ENCODE results near the gene ELF2.
"Not testable (repeated sequence)": the region's sequence is repeated elsewhere in the genome, so short reads cannot be mapped to it uniquely, and the experiment has no call there.

Gene ELF2

DNA sequence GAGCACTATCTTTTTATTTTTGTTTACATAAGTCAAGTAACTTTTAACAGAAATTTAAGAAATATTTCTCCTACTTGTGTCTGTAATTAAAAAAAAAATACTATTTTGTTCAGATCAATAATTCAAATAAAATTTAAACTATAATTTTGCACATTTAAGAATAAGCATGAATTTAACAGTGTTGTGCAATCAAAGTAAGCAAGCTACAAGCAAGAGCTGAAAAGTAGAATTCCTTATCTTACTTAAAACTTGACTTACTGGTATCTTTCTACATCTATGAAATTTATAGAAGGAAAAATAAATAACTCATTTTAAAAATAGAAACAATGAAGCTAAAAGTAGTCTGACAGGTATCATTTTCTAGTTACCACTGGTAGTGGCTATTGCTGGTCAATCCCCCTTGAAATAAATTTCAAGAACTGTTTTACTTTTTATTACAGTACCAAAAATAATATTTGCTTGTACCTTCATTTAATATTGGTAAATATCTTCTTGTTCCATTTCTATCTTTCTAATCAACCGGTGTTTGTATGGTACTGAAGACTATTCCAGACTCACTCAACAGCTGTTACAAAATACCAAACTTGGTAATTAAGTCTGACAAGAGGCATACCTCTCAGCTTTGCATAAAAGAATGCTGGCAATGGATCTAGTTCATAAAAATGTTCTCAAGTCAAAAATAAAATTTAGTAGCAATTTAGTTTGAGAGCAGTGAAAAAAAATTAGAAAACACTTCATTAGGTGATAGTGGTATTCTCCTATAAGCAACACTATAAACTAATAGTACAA is 99.3 kb downstream of the ELF2 start:
- no peak for DNase-seq (ENCODE audit: low read depth)

DNA sequence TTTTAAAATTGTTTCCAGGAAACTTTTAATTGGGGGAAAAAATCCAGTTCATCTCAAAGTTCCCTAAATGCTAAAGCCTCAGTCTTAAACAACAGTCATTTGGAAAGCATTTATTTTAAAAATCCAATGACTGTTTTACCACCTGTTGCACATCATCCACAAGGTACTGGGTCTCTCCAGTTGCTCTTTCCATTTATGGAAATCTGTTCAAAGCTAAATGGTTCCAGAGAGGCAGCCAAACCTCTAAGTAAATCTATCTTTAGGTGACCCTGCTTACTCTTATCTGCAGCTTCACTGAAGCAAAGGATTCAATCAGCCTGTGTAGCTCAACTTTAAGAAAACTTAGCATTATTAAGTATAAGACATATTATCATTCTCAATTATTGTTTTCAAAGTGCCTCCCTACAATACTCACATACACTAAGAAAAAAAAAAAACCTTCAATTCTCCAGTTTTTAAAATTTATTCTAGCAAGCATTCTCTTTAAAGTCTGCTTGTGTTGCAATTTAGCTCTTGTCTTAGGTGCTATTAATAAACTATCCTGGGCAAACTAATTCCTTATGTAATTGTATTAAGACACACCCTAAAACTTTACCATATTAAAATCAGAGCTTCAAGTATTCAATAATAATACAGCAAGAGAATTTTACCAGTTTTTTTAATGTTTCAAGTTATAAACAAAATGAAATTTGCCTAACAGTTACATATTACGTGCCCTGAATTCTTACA is 100.8 kb downstream of the ELF2 start:
- DNase-seq (ENCODE audit: low read depth), result no peak

DNA sequence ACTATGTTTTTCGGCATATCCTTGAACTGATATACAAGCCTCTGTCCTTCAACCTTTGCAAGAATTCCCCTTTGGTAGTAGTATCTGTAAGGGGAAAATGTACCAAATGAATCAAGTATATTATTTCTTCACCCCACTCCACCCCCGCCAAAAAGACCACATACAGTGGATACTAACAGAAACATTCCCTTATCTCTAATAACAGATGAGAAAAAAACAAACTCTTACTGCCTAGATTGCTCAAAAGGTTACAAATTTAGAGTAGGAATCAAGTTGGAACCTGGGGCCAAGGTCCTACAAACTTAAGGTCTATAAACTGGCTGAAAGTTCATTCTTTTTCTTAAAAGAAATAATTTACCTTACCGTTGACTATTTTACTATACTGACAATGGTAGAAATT is 116.4 kb downstream of the ELF2 start:
- no peak for DNase-seq (ENCODE audit: low read depth)

DNA sequence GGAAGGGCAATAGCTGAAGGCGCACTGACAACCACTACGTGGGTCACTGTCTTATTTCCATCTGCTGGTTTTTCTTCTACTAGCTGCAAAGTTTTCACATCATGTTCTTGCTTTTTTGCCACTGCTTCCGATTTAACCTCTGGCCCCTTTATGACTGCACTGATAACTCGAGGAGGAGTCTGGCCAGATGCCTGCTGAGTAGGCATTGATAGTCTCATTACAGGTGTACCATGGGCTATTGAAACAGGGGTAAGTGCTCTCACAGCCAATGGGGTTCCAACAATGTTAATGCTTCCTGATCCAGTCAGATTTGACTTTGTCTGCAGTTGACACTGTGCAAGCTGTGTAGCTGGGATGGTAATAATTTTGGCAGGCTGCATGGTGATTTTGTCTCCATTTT is 118.0 kb downstream of the ELF2 start:
- not testable (repeated sequence) for DNase-seq (ENCODE audit: low read depth)

DNA sequence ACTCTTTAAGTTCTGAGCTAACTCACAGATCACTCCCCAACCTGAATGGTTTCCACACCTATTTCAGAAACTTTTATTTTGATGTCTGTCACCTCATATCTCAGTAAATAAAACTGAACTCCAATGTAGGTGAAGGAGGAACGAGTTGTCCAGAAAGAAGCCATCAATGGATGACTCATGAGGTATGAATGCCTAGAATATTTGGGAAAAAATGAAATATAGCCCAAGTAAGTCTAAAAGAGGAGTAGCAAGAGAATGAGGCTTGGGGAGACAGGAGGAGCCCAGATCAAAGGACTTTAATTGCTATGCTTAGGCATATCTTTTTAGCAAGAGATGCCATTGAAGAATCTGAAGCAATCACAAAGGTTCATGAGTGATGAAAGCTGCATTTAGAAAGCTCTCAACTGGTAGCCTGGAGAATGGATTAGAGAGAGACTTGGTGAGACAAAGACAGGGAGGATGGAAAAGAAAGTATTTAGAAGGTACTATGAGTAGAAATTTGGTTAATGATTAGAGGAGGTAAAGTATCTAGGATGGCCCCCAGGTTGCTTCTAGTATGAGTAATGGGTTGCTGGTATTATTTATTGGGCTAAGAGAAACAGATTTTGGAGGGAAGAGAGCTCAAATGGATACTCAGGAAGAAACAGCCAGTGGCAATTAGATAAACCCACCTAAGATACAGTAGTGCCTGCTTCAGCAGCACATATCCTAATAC is 122.1 kb downstream of the ELF2 start:
- DNase-seq (ENCODE audit: low read depth), result no peak

DNA sequence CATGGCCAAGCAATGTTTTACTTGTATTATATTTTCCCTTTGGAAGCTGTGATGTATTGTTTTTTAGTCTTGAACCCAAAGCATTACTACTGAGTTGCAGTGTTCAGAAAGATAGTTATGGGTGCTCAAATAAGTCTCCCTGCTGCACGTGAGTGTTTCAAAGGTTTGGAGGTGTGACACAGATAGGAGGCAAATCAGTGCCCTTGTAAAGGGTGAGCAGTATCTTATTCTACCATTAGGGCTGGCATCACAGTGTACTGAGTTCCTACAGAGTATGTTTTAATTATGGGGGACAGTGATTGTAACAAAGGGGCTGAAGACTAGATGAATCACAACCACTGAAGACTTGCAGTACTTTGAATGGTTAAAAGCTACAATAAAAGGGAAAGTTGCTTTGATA is 123.1 kb downstream of the ELF2 start:
- DNase-seq (ENCODE audit: low read depth), result no peak

DNA sequence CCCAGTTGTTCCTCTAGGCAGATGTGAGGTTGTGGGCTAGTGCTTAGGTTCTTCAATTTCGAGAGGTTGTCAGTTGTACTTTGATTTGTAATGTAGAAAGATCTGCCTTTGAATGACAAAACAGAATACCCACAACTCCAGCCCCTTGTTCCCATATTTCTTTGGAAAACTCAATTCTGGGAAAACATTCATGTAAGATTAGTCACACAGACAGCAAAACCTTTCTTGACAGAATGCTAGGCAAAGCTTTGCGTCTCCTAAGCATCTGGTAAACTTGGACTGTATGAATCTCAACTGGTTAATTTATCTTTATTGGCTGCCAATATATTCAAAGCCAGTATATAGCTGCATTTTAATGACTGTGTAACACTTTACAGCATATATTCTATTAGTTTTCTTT is 126.6 kb downstream of the ELF2 start:
- peak; percentile 6 for DNase-seq (ENCODE audit: low read depth)

DNA sequence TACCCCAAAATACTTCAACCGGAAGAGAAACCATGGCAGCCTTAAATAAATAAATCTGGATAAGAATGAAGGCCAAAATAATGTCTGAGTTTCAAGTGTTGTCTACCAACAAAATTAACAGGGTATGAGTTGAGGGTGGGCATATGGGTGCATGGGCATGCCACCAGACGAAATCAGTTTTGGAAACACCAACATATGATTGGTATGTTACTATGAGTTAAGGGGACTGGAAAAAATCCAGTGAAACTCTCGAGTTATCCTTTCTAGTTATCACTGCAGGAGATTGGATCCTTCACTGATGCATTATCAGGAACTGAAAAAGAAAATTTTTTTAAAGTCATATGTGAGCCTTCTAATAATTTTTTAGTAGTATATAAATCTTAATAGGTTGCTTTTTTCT is 129.0 kb downstream of the ELF2 start:
- DNase-seq (ENCODE audit: low read depth), result no peak

DNA sequence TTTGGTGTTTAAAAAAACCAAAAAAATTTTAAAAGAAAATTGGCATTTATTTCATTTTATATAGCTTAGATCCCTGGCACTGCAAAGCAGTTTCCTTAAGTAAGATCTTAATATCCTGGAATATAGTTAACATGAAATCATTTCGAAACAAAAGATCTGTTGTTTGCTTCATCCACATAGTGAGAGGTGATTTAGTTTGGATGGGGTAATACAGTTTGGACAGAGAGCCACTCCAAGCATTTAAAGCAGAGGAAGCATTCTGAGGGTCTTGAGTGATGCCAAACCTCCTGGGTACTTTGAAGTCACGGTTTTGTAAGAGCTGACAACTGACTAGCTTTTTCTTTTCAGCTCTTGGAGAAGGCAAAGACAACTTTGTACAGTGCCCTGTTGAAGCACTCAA is 132.7 kb downstream of the ELF2 start:
- no peak for DNase-seq (ENCODE audit: low read depth)

DNA sequence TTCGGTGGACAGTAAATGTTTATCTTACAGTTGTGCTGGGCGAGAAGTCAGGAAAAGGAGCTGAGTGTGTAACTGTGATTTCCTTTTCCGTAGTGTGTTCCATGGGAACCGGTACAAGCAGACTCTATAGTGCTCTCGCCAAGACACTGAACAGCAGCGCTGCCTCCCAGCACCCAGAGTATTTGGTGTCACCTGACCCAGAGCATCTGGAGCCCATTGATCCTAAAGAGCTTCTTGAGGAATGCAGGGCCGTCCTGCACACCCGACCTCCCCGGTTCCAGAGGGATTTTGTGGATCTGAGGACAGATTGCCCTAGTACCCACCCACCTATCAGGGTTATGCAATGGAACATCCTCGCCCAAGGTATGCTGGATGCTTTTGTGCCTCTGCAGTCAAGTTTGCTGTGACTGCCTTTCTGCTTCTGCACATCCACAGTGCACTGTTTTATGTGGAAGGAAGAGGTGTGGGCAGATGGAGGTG is 134.0 kb downstream of the ELF2 start:
- no peak for DNase-seq (ENCODE audit: low read depth)

DNA sequence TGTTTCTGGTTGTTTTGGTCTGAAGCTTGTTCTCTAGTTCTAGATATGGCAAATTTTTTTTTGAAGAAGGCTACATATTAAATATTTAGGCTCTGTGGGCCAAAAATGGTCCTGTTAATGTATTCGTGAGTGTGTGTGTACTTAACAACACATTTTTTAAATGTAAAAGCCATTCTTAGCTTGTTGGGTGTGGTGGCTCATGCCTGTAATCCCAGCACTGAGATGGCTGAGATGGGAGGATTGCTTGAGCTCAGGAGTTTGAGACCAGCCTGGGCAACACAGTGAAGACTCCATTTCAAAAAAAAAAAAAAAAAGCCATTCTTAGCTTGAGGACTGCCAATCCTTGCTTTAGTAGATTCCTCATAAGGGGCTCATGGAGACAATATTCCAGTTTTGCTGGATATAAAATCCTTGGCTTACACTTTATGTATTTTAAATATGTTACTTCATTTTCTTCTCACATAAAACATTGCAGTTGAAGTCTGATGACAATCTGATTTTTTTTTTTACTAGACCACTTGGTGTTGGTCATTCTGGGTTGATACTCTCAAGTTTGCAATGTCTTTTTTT is 138.1 kb downstream of the ELF2 start:
- DNase-seq (ENCODE audit: low read depth), result no peak

DNA sequence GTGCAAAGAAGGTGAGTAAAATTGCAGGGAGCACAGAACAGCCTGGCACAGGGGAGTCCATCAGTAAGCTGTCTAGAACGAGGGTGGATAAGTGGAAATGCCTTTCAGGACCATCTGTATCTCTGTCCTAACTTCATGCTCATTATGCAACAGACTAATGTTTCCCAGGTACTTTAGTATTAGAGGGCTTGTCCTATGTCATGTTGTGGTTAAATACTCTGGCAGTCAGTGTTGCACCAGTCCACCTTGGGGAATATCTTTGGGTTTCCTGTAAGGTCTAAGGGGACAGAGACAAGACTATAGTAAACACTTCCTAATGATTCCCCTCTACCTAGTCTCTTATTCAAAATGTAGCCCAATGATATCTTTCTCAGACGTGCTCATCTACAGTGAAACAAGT is 140.1 kb downstream of the ELF2 start:
- DNase-seq (ENCODE audit: low read depth), result no peak

DNA sequence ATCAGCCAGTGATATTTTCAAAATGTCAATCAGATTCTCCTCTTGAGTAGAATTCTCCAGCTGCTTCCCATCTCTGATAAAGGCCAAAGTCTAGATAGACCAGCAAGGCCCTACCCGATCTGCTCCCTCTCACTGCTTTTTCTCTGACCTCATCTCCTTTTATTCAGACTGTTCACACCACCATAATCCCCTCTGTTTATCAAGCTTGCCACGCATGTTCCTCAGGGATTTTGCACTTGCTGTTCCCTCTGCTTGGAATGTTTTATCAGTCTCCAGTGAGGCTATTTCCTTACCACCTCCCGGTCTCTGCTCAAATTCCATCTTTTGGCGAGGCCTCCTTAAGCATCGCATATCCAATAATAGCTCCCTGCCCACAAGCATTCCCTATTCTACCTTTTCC is 141.4 kb downstream of the ELF2 start:
- DNase-seq (ENCODE audit: low read depth), result no peak

DNA sequence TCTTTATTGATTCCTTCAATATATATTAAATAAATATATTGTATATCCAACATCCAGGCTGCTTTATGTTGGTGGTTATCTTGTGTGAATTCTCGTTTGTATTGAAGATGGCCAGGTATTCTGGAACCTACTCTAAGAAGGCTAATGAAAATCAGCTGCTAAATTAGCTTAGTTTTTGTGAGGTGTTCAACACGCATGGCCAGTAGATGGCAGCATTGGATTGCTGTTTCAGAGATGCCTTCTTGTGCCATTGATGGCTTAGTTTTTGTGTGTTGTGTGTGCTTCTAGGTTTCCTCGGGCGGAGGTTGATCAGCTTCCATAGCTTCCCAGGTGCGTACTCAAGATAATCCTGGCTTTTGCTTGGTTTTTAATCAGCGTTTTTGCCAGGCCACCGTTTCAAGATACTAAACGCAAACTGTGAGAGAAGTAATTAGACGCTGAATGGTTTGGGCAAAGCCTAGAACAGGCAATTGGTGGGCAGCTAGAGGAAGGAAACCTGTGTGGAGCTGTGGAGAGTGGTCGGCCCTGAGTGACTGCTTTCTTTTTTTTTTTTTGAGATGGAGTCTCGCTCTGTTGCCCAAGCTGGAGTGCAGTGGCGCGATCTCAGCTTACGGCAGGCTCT is 146.3 kb downstream of the ELF2 start:
- peak; percentile 66 for DNase-seq (ENCODE audit: low read depth)

DNA sequence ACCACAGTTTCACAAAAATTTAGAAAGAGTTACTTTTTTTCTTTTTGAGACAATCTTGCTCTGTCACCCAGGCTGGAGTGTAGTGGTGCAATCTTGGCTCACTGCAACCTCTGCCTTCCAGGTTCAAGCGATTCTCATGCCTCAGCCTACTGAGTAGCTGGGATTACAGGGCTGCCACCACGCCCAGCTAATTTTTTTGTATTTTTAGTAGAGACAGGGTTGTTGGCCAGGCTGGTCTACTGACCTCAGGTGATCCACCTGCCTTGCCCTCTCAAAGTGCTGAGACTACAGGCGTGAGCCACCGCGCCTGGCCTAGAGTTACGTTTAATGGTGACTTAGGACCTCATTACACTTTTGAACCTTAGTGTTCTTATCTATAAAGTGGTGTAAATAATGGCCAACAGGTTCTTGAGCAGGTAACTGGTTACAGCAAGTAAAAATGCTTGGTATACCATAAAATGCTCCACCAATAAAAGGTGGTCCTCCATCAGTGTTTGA is 147.1 kb downstream of the ELF2 start:
- DNase-seq (ENCODE audit: low read depth), result not testable (repeated sequence)

DNA sequence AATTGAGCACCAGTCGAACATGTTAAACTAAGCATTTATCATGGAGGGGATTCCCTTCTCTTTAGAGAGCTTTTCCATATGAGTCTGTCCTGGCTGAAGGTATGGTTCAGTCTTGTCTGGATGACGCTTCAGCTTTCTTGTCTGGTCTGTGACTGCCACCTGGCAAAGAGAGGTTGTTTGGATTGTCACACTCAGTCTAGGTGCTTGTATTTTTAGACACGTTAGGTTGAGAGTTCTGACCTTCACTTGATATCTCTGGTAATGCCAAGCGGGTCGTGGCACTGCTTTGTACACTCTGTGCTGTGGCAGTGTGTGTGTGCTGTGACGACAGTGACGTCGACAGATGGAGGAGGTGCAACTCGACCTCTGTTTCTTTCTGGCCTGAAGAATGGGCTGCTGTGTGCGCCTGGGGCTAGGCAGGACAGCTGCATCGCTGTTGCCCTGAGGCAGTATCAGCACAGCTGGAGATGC is 148.8 kb downstream of the ELF2 start:
- DNase-seq (ENCODE audit: low read depth), result no peak

DNA sequence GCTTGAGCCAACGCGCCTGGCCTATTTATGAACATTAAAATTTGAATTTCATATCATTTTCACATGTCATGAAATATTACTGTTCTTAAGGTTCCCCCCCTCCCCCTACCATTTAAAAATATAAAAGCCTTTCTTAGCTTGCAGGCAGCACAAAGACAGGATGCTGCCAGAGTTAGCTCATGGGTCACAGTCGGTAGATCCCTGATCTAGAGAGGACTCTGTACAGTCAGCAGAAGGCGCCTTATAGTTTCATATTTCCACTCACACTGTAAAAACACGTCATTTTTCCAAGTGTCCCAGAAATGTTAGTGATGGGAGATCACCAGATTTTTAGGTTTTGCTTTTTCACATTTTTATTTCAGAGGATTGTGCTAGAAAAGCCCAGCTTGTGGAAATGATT is 149.2 kb downstream of the ELF2 start:
- no peak for DNase-seq (ENCODE audit: low read depth)

DNA sequence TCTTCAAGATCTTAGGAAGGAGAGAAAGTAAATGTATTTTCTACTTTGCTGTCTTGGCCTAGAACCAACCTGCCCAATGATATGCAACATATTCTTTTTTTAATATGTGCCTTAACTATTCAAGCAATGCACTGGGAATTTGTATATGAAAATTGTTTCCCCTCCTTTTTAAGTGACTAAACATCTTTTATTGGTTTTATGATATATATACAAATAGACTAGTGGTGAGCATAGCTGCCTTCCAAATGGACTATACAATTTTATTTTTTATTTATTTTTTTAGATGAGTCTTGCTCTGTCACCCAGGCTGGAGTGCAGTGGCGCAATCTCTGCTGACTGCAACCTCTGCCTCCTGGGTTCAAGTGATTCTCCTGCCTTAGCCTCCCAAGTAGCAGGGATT is 151.2 kb downstream of the ELF2 start:
- no peak for DNase-seq (ENCODE audit: low read depth)

DNA sequence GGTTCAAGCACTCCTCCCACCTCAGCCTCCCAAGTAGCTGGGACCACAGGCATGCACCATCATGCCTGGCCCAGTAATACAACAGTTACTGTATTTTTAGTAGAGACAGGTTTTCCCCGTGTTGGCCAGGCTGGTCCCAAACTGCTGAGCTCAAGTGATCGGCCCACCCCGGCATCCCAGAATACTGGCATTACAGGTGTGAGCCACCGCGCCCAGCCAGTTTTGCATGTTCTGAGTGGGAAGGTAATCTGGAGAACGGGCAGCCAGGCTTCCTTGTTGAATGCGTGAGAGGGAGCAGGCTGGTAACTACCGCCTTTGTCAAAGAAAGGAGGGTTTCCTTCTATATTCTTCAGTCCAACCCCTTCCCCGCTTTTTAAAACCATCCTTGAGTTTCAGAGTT is 152.3 kb downstream of the ELF2 start:
- DNase-seq (ENCODE audit: low read depth), result no peak

DNA sequence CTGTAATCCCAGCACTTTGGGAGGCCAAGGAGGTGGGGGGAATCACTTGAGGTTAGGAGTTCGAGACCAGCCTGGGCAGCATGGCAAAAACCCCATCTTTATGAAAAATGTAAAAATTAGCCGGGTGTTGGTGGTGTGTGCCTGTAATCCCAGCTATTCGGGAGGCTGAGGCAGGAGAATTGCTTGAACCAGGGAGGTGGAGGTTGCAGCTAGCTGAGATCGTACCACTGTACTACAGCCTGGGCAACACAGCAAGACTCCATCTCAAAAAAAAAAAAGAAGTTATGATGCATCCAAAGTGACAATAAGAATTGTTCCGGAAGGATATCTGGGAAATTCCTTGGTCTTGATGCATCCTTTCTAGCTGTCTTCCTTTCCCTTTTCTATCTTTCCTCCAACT is 154.2 kb downstream of the ELF2 start:
- no peak for DNase-seq (ENCODE audit: low read depth)

DNA sequence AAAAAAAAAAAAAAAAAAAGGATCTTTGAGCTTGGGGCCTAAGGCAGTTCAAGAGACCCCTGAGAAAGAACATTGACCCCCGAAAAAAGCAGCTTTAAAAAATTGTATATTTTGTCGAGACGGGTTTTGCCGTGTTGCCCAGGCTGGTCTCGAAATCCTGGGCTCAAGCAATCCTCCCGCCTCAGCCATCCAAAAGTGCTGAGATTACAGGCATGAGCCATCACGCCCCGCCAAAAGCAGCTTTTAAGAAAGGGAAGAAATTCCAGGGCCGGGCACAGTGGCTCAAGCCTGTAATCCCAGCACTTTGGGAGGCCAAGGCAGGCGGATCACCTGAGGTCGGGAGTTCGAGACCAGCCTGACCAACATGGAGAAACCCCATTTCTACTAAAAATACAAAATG is 155.9 kb downstream of the ELF2 start:
- DNase-seq (ENCODE audit: low read depth), result not testable (repeated sequence)

DNA sequence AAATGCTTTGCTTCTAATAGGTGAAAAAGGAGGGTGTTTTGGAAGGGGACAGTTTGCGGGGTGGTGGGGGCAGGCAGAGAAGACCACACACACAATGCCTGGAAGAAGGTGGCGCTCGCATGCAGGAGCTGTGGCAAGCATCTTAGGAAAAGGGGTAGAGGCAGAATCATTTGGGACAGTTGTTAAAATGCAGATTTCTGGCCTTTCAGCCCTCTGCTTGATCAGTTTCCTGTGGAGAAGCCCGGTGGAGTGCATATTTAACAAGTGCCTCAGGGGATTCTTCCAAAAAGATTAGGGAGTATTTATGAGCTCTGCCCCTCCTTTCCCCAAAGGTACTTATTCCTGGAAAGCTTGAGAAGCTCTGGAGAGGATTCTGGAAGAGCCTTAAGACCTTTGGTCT is 156.6 kb downstream of the ELF2 start:
- no peak for DNase-seq (ENCODE audit: low read depth)
